Fibroblast of skin of left quadriceps (primary cell): ENCODE measurements around the gene ERCC2.
"Not testable (repeated sequence)": the region's sequence is repeated elsewhere in the genome, so short reads cannot be mapped to it uniquely, and the experiment has no call there.

Source experiments
- DNase-seq, 2 experiments: peaks; one replicate each; pipeline ENCODE4 v3.0.0-alpha.2; 2013; ENCODE audit warnings: low read depth in 2 of 2

The ERCC2 gene

GRCh38 chr19:45333609-45334303 is 36.6 kb downstream of the ERCC2 start:
- DNase-seq = no peak

DNA sequence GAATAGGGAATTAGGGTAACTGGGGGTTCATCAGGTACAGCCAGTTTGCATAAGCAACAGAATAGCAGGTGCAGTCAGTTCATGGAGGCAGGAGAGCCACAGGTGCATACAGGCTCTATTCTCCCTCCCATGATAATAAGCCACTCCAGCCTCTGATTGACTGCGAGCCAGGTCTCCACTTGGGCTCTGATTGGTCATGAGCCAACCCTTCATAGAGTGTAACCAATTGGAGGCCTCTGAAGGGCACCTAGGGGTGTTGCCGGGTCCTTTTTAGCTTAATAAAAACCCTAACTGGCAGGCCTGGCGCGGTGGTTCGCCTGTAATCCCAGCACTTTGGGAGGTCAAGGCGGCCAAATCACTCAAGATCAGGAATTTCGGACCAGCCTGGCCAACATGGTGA is 39.0 kb downstream of the ERCC2 start:
- DNase-seq = no peak

- DNase-seq = no peak
Measured at GRCh38 chr19:45327404-45328143, 42.8 kb downstream of the ERCC2 start.

DNA sequence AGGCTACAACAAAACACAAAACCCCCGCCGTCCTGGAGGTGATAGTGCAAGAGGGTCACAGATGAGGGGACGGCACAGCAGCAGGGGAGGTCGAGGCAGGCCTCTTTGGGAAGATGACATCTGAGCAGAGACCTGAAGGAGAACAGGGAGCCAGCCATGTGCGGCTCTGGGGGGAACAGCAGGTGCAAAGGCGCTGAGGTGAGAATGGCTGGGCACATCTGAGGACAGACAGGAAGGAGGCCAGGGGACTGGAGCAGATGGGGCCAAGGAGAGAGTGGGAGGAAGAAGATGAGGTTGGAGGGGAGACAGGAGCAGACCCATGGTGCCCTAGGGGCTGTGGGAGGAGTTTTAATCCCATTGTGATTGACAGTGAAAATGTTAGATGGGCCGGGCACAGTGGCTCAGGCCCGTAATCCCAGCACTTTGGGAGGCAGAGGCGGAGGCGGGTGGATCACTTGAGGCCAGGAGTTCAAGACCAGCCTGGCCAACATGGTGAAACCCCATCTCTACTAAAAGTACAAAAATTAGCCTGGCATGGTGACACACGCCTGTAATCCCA is 45.9 kb downstream of the ERCC2 start:
- DNase-seq = no peak

GRCh38 chr19:45323671-45324081 is 46.7 kb downstream of the ERCC2 start:
- DNase-seq = no peak

DNA sequence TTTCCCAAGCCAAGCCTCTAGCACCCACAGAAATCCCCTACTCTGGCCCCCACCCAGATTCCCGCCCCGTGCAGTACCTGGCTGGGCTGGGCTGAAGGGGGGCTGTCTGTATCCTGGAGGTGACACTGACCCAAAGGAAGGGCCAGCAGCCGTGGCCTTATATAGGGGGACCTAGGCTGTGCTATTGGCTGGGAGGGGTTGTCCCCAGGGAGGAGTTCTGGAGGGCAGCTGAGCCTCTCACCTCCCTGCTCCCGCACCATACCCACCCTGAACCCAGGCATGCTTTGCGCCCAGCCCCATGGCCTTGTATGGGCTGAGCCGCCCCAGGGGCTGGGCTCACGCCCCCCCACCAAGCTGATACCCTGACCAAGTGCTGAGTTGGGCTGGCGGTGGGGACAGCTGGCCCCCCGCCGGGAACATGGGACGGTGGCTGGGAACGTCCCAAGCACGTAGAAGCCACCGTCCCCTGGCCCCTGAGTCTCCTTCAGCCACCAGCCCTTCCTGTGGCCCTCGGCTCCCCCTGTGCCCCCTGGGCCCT is 47.6 kb downstream of the ERCC2 start, which contains the start of gene CKM:
Gene CKM (minus strand): TSS at position 132 of the 538 bp plus-strand sequence. CDS start 3,162 bp downstream, outside the sequence.
- DNase-seq = no peak

DNA sequence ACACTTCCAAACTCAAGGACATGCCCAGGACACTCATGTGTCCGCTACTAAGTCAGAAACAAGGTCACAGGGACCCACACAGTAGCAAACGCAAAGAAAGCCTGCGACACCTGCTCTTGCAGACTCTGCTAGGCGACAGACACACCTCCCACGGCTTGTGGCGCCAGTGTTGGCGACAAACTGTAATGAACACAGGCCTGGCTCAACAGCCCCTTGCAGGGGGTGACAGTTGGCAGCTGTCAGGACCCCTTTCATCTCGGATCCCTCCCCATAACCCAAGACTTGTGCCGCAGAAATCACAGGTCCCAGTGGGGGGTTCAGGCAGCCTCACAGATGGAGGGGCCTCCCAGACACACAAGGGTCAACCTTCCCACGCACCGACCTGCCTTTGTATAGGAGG is 48.1 kb downstream of the ERCC2 start:
- no peak for DNase-seq

GRCh38 chr19:45321848-45322247 is 48.5 kb downstream of the ERCC2 start:
- DNase-seq = no peak

DNA sequence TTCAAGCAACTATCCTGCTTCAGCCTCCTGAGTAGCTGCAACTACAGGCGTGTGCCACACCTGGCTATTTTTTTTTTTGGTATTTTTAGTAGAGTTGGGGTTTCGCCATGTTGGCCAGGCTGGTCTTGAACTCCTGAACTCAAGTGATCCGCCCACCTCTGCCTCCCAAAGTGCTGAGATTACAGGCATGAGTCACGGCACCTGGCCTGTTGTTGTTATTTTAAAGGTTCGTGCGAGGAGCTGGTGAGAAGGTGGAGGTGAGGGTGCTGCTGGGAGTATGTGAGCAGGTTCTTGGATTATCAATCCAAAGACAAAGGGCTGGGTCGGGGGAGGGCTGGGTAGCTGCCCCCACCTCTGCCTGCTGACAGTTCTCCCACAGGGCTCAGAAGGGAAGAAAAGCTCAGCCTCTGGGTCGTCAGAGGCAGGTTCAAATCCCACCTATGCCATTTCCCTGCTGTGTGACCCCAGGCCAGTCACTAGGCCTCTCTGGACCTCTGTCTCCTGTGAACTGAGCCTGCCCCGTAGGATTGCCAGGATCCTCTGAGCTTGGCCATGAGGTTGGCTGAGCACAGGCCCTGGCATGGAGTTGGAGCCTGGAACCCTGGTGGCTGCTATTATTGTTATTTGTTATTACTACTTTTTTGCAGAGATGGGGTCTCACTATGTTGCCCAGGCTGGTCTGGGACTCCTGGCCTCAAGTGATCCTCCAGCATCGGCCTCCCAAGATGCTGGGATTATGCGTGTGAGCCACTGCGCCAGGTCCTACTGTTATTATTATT is 49.2 kb downstream of the ERCC2 start:
- DNase-seq = no peak

GRCh38 chr19:45315304-45315703 is 55.1 kb downstream of the ERCC2 start:
- DNase-seq = no peak

DNA sequence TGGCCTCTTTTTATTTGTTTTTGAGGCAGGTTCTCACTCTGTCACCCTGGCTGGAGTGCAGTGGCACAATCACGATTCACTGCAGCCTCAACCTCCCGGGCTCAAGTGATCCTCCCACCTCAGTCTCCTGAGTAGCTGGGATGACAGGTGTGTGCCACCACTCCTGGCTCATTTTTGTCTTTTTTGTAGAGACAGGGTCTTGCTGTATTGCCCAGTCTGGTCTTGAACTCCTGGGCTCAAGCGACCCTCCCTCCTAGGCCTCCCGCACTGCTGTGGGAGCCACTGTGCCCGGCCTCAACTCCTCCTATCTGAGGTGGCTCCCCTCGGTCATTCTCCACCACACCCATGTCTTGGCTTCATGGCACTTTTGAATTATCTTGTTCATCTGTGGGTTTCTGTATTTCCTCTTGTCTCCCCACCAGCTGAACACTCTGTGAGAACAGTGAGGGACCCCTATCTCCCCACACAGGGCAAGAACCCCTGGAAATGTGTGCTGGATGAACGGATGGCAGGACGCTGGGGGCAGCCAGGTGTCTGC is 55.6 kb downstream of the ERCC2 start:
- DNase-seq = no peak

DNA sequence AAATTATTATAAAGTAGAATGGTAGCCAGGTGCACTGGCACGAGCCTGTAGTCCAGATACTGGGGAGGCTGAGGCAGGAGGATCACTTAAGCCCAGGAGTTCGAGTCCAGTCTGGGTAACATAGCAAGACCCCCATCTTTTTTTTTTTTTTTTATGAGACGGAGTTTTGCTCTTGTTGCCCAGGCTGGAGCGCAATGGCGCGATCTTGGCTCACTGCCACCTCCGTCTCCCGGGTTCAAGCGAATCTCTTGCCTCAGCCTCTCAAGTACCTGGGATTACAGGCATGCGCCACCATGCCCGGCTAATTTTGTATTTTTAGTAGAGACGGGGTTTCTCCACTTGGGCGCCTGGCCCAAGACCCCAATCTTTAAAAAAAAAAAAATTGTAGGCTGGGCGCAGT is 58.1 kb downstream of the ERCC2 start:
- DNase-seq = not testable (repeated sequence)

DNA sequence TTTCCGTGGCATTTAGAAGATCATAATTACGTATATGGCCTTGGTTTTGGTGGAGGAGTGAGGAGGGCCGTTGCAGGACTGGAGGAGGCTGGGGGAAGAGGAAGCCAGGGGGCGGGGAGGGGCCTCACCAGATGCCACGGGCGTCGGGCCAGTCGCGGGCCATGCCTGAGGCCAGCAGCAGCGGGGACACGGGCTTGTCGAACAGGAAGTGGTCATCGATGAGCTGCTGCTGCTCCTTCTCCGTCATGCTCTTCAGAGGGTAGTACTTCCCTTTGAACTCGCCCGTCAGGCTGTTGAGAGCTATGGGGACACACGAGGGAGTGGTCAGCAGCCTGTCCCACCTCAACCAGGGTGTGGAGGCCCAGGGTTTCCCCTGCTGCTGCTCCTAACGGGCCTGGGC is 58.8 kb downstream of the ERCC2 start:
- no peak for DNase-seq

DNA sequence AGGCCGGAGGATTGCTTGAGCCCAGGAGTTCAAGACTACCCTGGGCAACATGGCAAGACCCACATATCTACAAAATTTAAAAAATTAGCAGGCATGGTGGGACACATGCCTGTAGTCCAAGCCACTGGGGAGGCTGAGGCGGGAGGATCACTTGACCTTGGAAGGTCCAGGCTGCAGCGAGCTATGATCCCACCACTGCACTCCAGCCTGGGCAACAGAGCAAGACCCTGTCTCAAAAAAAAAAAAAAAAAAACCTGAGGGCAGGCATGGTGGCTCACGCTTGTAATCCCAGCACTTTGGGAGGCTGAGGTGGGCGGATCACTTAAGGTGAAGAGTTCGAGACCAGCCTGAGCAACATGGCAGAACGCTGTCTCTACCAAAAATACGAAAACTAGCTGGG is 61.1 kb downstream of the ERCC2 start:
- DNase-seq = not testable (repeated sequence)

GRCh38 chr19:45307361-45307760 is 63.0 kb downstream of the ERCC2 start:
- no peak for DNase-seq

DNA sequence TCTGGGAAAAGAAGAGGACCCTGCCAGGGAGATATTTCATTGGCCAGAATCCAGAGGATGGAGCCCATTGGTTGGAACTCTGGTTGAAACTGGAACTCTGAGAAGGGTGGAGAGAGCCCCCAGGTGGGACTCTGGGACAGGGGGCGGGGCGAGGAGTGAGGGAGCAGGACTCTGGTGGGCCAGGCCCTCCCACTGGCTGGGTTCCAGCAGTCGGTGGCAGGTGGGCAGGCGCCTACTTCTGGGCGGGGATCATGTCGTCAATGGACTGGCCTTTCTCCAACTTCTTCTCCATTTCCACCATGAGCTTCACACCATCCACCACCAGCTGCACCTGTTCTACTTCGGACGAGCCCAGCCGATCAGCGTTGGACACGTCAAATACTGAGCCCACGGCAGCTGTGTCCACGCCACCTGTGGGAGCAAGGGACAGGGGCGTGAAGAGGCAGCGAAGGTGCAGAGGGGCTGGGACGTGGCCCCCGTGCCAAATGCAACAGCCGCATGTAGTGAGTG is 63.8 kb downstream of the ERCC2 start:
- DNase-seq = no peak

DNA sequence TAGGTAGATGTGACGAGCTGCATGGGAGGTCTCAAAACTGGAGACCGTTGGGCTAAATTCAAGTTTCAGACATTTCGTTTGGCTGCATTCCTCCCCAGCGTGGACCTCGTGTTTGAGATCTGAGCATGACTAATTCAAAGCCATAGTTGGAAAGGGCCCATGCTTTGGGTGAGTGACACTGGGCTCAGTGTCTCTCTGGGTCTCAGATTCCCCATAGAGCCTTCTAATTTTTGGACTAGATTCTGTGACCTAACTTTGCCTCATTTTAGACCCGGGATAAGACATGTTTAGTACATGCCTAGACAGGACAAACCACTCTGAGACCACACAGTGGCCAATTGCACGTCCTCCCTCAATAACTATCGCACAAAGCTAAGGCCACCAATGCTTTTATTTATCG is 64.3 kb downstream of the ERCC2 start:
- DNase-seq = no peak

DNA sequence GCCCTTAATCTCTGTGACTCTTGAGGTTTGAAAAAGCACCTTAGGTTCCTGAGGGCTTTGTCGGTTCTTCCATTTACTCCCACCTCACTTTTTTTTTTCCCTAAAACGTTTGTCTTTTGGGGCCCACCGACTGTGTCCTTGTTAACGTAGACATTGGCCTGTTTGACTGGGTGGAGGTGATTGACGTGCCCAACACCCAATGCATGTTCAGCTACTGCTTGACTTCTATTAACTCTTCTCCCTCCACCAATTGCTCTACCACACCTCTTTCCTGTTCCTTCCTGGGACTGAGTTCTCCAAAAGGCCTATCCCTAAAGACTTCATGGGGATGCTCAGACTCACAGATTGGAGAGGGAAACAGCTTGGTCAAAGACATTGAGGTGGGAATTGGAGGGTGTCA is 65.0 kb downstream of the ERCC2 start:
- no peak for DNase-seq

DNA sequence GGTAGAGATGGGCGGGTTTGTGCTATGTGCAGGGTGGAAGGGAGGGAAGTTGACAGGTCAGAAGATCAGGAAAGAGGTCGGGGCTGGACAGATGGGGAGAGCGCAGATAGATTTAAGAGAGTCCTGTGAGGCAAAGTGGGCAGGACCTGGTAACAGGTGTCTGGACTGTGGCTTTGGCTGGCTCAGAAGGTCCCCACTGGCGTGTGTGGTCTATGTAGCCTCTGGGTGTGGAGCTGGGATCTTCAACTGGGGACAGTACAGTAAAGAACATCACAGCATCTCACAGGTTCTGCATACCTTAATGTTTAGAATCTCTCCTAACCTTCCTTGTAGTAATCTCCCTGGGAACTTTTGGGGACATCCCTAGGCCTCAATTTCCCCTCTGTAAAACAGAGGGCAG is 65.4 kb downstream of the ERCC2 start:
- no peak for DNase-seq

- no peak for DNase-seq
Measured at GRCh38 chr19:45304141-45304926, 66.0 kb downstream of the ERCC2 start.
